ENCODE data around the gene FIBP.

GRCh38 chr11:65858681-65859087 lies 29.6 kb downstream of the FIBP start:
- TF ChIP-seq EZH2 (IDR thresholded peaks at IDR 0.05; ENCODE audit: borderline replicate concordance, low read depth, low read length, severe bottlenecking) (no peak), CTCF (IDR thresholded peaks at IDR 0.05; ENCODE audit: borderline replicate concordance, extremely low read depth, low read length, poor library complexity, severe bottlenecking) (no peak)
